ENCODE results near the gene LDLRAD2. TPM values are rescaled to one million over a fixed set of nuclear protein-coding genes. Genes with fewer than 3 reads are reported as not detected.
A peak's percentile ranks its signal among the peaks of the same experiment; 100 is the strongest.
"Not testable (repeated sequence)": the region's sequence is repeated elsewhere in the genome, so short reads cannot be mapped to it uniquely, and the experiment has no call there.

The LDLRAD2 gene
- polyA plus RNA-seq, 3 donors: 3.3 to 4.5 (median 4.5) TPM

GRCh38 chr1:21782868-21783678, 29.0 kb upstream of the LDLRAD2 start, which contains the start of gene USP48:
USP48 (minus strand) TSS chr1:21783149; CDS start chr1:21782957, 192 bp downstream.
- DNase-seq (ENCODE audit: low read depth in 3 of 3, low spot score in 2 of 3): peak; percentile 91 to 95 (median 94)

GRCh38 chr1:21783679-21784603, 28.1 kb upstream of the LDLRAD2 start:
- DNase-seq (ENCODE audit: low read depth in 3 of 3, low spot score in 2 of 3): no peak

GRCh38 chr1:21785764-21786163, 26.3 kb upstream of the LDLRAD2 start:
- DNase-seq (ENCODE audit: low read depth in 3 of 3, low spot score in 2 of 3): not testable (repeated sequence)

DNA sequence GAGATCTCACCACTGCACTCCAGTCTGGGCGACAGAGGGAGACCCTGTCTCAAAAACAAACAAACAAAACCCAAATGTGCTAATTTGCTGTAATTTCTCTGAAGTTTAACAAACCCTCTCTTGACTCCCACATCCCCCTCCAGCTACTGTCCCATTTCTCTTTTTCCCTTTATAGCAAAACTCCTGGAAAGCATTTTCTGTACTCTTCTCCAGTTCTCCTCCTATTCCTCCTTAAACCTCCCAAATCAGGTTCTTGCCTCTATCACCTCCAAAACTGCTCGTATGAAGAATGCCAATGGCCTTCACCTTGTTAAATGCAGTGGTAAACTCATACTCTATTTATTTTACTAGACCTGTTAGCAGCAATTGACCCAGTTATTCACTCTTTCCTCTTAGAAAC, 25.4 kb upstream of the LDLRAD2 start:
- no peak for DNase-seq (ENCODE audit: low read depth in 3 of 3, low spot score in 2 of 3)

GRCh38 chr1:21793104-21793503, 19.0 kb upstream of the LDLRAD2 start:
- DNase-seq (ENCODE audit: low read depth in 3 of 3, low spot score in 2 of 3): no peak

DNA sequence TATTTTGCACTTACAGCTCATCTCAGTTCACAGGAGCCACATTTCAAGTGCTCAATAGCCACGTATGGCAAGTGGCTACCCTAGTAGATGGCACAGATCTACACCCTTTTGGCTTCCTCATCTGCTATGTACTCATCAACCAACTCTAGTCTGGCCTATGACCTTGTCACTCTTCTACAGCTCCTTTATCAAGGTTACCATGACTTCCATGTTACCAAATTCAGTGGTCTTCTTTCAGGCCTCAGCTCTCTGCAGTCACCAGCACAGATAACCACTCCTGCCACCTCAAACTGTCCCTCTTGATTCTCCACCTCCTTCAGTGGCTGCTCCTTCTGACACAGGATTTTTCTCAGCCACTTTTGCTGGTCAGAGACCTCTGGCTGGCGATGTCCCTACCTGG, 17.4 kb upstream of the LDLRAD2 start:
- DNase-seq (ENCODE audit: low read depth in 3 of 3, low spot score in 2 of 3): no peak

DNA sequence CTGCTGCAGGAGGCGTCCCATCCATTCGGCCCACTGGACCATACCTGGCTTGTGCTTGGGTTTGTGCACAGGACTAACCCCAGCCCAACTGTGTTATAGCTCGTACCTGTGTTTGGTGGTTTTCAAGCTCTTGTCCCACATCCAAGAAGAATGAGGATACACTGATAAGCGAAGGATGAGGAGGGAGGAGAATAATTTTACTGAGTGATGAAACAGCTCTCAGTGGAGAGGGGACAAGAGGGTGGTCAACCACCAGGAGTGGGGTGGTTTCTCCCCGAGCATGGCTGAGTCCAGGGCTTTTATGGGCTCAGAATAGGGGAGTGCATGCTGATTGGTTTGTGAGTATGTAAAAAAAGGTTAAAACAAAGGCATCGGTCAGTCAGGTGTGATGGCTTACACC, 17.0 kb upstream of the LDLRAD2 start:
- no peak for DNase-seq (ENCODE audit: low read depth in 3 of 3, low spot score in 2 of 3)

GRCh38 chr1:21799730-21800129, 12.3 kb upstream of the LDLRAD2 start:
- no peak for DNase-seq (ENCODE audit: low read depth in 3 of 3, low spot score in 2 of 3)

DNA sequence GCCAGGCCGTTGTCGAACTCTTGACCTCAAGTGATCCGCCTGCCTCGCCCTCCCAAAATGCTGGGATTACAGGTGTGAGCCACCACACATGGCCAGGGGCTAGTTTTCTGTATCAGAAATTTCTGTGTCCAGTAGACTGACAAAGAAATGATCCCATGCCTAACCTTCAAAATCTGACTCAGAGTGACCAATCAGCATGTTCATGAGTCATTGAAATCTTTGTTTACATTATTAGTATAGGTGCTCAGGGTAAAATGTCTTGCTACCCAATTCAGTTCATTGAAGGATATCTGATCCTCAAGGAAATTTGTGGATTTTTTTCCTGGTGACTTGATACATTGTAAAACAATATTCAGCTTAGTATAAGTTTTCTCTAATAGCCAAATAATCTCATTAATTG, 11.0 kb upstream of the LDLRAD2 start:
- no peak for DNase-seq (ENCODE audit: low read depth in 3 of 3, low spot score in 2 of 3)

DNA sequence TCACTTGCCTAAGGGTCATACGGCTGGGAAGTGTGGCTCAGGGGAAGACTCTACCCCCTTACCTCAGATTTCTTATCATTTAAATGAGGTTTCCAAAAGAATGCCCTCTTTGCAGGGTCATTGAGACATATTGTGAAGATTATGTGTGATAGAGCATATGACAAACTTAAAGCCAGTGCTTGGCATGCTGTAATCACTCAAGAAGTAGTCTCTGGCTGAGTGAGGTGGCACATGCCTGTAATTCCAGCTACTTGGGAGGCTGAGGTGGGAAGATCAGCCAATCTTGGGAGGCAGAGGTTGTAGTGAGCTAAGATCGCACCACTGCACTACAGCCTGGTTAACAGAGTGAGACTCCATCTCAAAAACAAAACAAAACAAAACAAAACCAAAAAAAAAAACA, 7.5 kb upstream of the LDLRAD2 start:
- DNase-seq (ENCODE audit: low read depth in 3 of 3, low spot score in 2 of 3): no peak

DNA sequence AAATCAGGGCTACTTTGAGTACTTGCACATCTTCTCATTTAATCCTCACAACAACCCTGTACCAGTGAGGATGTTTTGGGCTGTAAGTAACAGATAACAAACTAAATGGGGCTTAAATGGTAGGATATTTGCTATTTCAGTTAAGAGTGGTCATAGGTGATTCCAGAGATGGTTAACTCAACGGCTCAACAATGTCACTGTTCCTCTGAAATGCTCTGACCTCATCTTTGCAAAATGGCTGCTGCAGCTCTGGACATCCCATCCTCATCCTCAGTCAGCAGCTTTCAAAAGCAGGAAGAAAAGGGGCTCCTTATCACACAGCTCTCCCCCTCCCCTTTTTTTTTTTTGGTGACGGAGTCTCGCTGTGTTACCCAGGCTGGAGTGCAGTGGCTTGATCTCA, 1.5 kb downstream of the LDLRAD2 start:
- no peak for DNase-seq (ENCODE audit: low read depth in 3 of 3, low spot score in 2 of 3)

DNA sequence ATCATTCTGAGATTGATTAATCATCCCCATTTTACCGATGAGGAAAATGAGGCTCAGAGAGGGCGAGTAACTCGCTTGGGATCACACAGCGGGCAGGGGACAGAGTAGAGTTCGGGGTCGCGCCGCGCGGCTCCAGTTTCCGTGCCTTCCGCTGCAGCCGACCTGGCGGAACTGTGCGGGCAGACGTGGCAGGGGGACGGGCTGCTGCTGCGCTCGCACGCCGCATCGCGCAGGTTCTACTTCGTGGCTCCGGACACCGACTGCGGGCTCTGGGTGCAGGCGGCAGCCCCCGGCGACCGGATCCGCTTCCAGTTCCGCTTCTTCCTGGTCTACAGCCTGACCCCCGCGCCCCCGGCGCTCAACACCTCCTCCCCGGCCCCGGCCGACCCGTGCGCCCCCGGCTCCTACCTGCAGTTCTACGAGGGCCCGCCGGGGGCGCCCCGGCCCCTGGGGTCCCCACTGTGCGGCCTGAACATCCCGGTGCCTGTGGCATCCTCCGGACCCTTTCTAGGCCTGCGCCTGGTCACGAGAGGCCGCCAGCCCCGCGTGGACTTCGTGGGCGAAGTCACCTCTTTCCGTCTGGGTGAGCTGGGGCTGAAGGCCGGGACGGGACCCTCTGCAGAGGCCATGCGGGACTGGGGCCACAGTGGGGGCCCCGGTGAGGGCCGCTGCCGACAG, 2.3 kb downstream of the LDLRAD2 start:
- peak in 1 of 3 donors; percentile 4 for DNase-seq (ENCODE audit: low read depth in 3 of 3, low spot score in 2 of 3)

- no peak for DNase-seq (ENCODE audit: low read depth in 3 of 3, low spot score in 2 of 3)
Observed at GRCh38 chr1:21814981-21815582, 3.0 kb downstream of the LDLRAD2 start.

- no peak for DNase-seq (ENCODE audit: low read depth in 3 of 3, low spot score in 2 of 3)
Observed at GRCh38 chr1:21815724-21816321, 3.8 kb downstream of the LDLRAD2 start.

DNA sequence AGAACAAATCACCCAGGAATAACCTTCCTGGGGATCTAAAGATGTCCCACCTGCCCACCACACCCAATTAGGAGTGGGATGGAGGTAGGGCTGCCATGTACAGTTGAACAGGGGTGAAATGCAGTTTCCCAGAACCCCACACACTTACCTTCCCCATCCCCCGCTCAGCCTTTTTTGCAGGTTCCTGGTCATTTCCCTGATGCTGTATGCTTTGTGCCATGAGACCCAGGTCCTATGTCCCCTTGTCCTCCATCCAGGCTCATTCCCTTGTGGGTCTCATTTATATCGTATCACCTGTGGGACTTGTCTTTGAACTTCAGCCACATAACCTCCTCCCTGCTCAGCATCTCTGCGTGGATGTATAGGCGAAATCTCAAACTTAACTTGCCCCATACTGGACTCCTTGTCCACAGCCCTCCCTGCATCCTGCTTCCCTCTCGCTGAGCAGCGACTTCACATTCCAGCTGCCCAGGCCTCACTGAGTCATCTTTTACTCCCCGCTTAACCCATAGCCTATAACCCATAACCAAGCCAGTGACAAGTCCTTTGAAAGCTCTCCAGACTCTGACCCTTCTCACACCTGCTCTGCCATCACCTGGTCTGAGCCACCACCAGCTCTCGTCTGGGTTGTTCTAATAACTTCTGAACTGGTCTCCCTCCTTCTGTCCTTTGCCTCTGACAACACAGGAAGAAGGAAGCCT, 4.7 kb downstream of the LDLRAD2 start:
- no peak for DNase-seq (ENCODE audit: low read depth in 3 of 3, low spot score in 2 of 3)

- DNase-seq (ENCODE audit: low read depth in 3 of 3, low spot score in 2 of 3): no peak
Observed at GRCh38 chr1:21818656-21819055, 6.6 kb downstream of the LDLRAD2 start.

DNA sequence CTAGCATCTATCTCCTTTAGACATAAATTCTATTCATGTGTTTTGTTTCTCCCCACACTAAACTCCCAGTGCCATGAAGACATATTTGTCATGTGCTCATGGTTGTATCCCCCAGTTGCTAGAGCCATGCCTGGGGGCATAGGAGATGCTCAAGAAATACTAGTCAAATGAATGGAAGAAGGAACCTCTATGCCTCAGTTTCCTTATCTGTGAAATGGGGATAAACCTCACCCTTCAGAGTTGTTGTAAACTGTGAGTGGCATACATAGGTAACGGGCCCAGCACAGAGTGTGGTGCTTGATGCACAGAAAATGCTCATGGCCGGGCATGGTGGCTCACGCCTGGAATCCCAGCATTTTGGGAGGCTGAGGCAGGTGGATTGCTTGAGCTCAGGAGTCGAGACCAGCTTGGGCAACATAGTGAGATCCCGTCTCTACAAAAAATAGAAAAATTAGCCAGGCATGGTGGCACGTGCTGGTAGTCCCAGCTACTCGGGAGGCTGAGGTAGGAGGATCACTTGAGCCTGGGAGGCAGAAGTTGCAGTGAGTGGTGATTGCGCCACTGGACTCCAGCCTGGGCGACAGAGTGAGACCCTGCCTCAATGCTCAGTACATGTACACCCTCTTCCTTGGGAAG, 8.7 kb downstream of the LDLRAD2 start:
- no peak for DNase-seq (ENCODE audit: low read depth in 3 of 3, low spot score in 2 of 3)

DNA sequence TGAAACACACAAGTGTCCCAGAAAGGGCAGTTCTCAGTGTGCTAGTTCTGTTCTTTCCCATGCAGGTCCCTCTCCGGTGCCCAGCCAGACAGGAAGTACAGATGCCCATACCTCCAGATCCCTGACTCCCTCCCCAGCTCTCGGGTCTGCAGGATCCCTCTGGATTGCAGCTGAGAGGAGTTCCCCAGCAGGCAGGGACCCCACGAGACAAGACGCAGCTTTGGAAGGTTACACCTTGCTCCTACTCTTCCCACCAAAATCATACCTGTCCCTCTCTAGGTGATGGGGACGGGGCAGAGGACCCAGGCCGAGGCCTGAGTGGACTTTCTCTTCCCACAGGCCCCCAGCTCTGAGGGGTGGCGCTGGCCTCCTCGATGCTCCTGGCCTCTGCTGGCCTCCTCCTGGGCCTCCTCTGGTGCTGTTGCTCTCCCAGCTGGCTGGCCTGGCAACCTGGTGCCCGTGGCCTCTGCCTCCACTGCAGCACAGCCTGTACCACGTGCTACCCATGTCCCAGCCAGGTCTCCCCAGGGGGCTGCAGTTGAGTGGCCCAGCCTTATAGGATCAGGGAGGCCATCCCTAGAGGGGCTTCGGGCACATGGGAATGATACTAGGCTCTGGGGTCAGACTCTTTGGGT, 9.4 kb downstream of the LDLRAD2 start:
- DNase-seq (ENCODE audit: low read depth in 3 of 3, low spot score in 2 of 3): no peak

DNA sequence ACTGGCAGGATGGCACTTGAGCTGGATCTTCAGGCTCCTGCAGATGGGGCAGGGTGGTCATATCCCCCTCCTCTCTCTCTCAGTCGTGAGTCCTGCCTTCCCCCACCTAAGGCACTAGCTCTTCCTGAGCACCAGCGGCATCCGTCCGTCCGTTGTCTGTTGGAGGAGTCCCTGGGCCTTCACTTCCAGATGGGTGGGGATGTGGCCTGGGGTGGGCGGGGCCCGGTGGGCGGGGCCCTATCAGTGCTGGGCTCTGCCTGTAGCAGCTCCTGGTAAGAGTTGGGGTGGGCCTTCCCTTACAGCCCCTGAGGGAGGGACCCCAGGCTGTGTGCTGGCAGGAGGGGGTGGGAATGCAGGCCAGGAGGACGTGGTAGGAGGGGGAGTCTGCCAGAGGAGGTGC, 10.3 kb downstream of the LDLRAD2 start:
- no peak for DNase-seq (ENCODE audit: low read depth in 3 of 3, low spot score in 2 of 3)

Data from right renal cortex interstitium (tissue), 3 donors.